Skeletal muscle satellite cell (primary cell): ENCODE measurements around the gene ADAT1. TPM values are rescaled to one million over a fixed set of nuclear protein-coding genes. Genes with fewer than 3 reads are reported as not detected.

Experiments used
- H3K27me3 ChIP-seq: 2 replicates; pipeline ENCODE4 v1.7.0; 2013; ENCODE audit warnings: low read length; ENCODE audit not compliant: control insufficient read depth, insufficient read depth
- H3K36me3 ChIP-seq: 2 replicates; pipeline ENCODE4 v1.7.0; 2013; ENCODE audit warnings: mild to moderate bottlenecking, control low read depth, low read length; ENCODE audit not compliant: insufficient read depth
- H3K4me1 ChIP-seq: 2 replicates; pipeline ENCODE4 v1.7.0; 2013; ENCODE audit warnings: low read length; ENCODE audit not compliant: control insufficient read depth, insufficient read depth
- H3K4me2 ChIP-seq: 2 replicates; pipeline ENCODE4 v1.7.0; 2013; ENCODE audit warnings: mild to moderate bottlenecking, low read length
- H3K4me3 ChIP-seq: 2 replicates; pipeline ENCODE4 v1.7.0; 2013; ENCODE audit warnings: low read length
- H3K9ac ChIP-seq: 2 replicates; pipeline ENCODE4 v1.7.0; 2013; ENCODE audit warnings: mild to moderate bottlenecking, low read depth, low read length, moderate library complexity
- H3K9me3 ChIP-seq: replicated peaks from 2 replicates; pipeline ENCODE4 v1.7.0; 2013; ENCODE audit warnings: mild to moderate bottlenecking, control low read depth, low read length
- total RNA-seq: library from RNA; depleted of rRNA; stranded (reverse); fragments of >200 nt; gene quantifications from 2 replicates; pipeline ENCODE4 v1.2.3, GENCODE V29; 2012; rRNA removed

ADAT1 gene, protein sequence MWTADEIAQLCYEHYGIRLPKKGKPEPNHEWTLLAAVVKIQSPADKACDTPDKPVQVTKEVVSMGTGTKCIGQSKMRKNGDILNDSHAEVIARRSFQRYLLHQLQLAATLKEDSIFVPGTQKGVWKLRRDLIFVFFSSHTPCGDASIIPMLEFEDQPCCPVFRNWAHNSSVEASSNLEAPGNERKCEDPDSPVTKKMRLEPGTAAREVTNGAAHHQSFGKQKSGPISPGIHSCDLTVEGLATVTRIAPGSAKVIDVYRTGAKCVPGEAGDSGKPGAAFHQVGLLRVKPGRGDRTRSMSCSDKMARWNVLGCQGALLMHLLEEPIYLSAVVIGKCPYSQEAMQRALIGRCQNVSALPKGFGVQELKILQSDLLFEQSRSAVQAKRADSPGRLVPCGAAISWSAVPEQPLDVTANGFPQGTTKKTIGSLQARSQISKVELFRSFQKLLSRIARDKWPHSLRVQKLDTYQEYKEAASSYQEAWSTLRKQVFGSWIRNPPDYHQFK
- 52.5 and 54.0 TPM in 2 replicates for total RNA-seq

DNA sequence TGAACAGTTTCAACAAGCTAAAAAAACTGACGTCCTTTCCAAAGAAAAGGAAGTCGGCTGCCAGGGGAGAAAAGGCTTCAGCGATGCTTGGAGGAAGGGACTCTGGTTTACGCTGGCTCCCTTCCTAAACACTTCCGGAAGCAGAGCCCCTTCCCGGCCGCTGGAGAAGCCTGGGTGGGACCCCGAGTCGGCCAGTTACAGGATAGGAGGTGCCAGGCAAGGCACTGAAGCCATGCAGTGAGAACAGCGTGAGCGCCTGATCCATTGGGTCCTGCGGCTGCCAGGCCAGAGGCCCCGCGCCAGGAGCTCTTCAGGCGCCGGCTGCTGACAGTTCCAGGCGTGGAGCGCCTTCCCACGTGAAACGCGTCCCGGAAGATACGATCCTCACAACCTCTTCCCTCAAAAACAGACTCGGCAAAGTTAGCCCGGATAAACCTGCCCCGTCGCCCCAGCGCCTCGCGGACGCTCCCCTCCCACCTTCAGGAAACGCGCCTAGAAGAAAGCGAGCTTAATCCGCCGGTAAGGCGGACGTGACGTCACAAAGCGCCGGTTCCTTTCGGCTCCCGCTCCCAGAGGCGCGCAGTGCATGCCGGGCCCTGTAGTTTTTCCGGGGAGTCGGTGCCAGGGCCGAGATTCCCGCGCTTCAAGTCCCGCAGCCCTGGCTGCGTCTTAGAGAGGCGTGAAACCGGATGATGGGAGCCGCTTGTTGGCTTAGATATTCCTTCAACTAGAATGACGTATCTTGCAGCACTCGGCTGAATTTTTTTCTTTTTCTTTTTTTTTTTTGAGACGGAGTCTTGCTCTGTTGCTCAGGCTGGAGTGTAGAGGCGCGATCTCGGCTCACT is at the start of gene ADAT1:
TSS of gene ADAT1 (minus strand) at position 521 of the 845 bp plus-strand sequence. CDS start 2,482 bp downstream, outside the sequence.
- Histone ChIP-seq H3K4me1 (peaks cover 14% of the 10 kb centered on the region), H3K36me3 (peaks cover 40% of the 10 kb centered on the region)

DNA sequence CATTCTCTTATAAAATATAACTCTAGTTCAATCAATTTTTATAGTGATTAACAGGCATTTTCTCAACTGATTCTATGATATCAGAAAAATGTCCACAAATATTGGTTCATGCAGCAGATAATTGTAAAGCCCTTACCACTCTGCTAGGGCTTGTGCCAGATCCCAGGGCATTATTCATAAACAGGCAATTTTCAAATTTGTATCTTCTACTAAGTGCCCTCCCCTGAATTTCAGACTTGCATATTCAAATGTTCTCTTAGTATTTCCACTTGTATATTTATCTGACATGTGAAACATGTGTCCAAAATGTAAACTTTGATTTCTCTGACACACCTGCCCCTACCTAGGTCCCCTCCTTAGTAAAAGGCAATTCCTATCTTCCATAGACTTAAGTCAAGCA is 44.4 kb upstream of the ADAT1 start:
- H3K9me3 ChIP-seq = no peaks in the 10 kb centered on the region
- H3K9ac ChIP-seq = no peak overlapping the region
- H3K27me3 ChIP-seq = no peaks in the 10 kb centered on the region
- no peaks in the 10 kb centered on the region for H3K4me1 ChIP-seq
- no peaks in the 10 kb centered on the region for H3K36me3 ChIP-seq
- H3K4me3 ChIP-seq = no peak overlapping the region
- H3K4me2 ChIP-seq = no peak overlapping the region

More for the DNA sequence above, at the start of gene ADAT1:
- H3K4me3 ChIP-seq = peak within 1 kb of the TSS; percentile 80
- H3K4me2 ChIP-seq = peak within 1 kb of the TSS; percentile 97
- H3K9ac ChIP-seq = peak within 1 kb of the TSS; percentile 89
- H3K9me3 ChIP-seq = no peaks in the 10 kb centered on the region
- H3K27me3 ChIP-seq = no peaks in the 10 kb centered on the region

DNA sequence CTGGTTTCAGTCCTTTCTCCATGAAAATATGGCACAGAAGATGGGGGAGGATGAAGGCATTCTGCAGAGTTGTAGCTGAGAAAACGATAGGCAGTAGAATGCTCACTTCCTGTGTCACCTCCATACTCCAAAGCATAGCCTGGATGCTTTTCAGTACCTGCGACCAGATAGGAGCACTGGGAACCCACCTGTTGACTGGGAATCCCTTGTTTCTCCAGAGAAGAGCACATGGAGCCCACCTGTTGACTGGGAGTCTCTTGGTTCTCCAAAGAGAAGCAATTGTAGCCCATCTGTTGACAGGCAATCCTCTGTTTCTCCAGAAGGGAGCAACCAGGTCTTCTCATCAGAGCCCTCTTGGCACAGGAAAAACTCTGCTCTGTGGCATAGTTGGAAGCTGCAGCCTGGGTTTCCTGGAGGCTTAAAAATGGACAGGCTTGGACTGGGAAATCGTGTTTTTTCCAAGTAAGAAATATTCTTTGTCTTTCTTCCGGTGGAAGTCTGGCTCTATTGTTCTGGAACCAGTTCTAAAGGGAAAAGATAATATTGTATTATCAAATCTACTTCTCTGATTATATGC is 37.7 kb upstream of the ADAT1 start:
- Histone ChIP-seq H3K9ac (no peak overlapping the region), H3K4me3 (no peak overlapping the region), H3K4me1 (no peaks in the 10 kb centered on the region), H3K27me3 (no peaks in the 10 kb centered on the region), H3K4me2 (no peak overlapping the region), H3K36me3 (peaks cover 39% of the 10 kb centered on the region), H3K9me3 (no peaks in the 10 kb centered on the region)

DNA sequence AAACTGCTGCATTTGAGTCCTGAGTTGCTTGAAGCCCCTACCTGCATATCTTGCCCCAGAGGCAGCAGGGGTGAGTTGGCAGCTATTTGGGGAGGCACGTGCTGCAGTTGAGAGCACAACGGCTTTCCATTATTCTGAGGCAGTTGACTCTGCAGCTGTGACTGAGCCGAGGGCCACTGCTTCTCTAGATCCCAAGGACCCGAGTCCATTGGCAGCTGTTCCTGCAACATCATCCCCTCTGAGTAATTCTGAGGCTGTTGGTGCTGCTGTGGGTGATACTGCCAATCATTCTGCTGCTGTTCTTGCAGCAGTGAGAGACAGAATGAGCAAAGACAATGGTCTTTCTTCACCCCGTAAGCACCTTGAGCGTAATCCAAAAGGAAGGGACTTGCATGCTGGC is 37.2 kb upstream of the ADAT1 start:
- Histone ChIP-seq H3K27me3 (no peaks in the 10 kb centered on the region), H3K4me3 (no peak overlapping the region), H3K4me1 (no peaks in the 10 kb centered on the region), H3K36me3 (peaks cover 44% of the 10 kb centered on the region), H3K9me3 (no peaks in the 10 kb centered on the region), H3K9ac (no peak overlapping the region), H3K4me2 (no peak overlapping the region)

DNA sequence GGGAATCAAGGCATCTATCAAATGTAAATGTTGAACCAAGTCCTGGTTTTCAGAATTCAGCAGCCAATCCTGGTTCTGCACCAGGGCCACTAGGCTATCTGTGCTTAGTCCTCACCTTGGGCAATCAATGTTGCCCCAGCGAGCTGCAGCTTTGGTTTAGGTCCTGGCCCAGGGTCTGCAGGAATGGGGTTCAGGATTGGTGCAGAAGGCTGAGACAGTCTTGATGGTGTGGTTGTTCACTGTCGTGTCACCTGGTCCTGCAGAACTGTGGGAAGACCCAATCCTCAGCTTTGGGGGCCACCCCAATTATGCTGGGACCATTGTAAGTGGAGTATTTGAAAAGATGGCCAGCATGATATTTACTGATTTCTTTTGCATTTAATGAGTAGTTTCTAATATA is 35.1 kb upstream of the ADAT1 start:
- H3K27me3 ChIP-seq = no peaks in the 10 kb centered on the region
- H3K36me3 ChIP-seq = peaks cover 54% of the 10 kb centered on the region
- H3K4me3 ChIP-seq = no peak overlapping the region
- no peak overlapping the region for H3K9ac ChIP-seq
- no peaks in the 10 kb centered on the region for H3K9me3 ChIP-seq
- no peak overlapping the region for H3K4me2 ChIP-seq
- H3K4me1 ChIP-seq = peaks cover 12% of the 10 kb centered on the region

DNA sequence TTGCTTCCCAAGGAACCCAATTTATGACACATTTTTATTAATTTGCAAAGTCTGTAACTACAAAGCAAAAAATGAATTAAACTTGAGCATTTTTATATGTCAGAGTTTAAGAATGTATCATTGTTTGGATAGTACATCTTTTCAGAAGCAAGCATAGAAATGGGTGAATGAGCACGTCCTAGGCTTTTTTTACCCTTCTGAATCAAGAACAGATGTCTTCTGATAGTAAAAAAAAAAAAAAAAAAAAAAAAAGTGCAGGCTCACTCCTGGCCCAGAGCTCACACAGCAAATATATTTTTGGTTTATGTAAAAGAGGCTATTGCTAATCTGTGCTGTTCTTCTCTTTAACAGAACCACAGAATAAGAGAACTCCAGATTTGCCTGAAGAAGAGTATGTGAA is 30.8 kb upstream of the ADAT1 start:
- no peaks in the 10 kb centered on the region for H3K27me3 ChIP-seq
- H3K9me3 ChIP-seq = no peaks in the 10 kb centered on the region
- peak overlapping the region; percentile 59 for H3K4me2 ChIP-seq
- peak overlapping the region; percentile 7 for H3K4me3 ChIP-seq
- peaks cover 32% of the 10 kb centered on the region for H3K4me1 ChIP-seq
- peak overlapping the region; percentile 34 for H3K9ac ChIP-seq
- H3K36me3 ChIP-seq = peaks cover 44% of the 10 kb centered on the region

DNA sequence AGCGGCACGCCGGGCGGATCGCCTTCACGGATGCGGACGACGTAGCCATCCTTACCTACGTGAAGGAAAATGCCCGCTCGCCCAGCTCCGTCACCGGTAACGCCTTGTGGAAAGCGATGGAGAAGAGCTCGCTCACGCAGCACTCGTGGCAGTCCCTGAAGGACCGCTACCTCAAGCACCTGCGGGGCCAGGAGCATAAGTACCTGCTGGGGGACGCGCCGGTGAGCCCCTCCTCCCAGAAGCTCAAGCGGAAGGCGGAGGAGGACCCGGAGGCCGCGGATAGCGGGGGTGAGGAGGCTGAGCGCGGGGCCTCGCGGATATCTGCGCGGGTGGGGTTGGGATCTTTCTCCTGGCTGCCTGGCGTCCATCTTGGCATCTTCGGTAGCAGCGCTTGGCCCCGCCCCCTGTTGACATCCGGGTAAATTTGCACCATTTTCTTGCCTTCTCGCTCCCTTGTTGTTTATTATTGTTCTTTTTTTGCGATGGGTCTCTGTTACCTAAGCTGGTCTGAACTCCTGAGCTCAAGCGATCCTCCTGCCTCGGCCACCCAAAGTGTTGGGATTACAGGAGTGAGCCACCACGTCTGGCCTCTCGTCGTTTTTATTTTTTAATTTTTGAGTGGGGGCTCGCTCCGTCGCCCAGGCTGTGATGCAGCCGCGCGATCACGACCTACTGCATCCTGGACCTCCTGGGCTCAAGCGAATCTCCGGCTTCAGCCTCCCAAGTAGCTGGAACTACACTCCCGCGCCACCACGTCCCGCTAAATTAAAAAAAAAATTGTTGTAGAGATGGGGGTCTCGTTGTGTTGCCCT is 25.4 kb upstream of the ADAT1 start:
- Histone ChIP-seq H3K27me3 (no peaks in the 10 kb centered on the region), H3K36me3 (peaks cover 20% of the 10 kb centered on the region), H3K9ac (peak overlapping the region; percentile 95), H3K4me3 (peak overlapping the region; percentile 95), H3K4me1 (peaks cover 27% of the 10 kb centered on the region), H3K4me2 (peak overlapping the region; percentile 94), H3K9me3 (no peaks in the 10 kb centered on the region)

DNA sequence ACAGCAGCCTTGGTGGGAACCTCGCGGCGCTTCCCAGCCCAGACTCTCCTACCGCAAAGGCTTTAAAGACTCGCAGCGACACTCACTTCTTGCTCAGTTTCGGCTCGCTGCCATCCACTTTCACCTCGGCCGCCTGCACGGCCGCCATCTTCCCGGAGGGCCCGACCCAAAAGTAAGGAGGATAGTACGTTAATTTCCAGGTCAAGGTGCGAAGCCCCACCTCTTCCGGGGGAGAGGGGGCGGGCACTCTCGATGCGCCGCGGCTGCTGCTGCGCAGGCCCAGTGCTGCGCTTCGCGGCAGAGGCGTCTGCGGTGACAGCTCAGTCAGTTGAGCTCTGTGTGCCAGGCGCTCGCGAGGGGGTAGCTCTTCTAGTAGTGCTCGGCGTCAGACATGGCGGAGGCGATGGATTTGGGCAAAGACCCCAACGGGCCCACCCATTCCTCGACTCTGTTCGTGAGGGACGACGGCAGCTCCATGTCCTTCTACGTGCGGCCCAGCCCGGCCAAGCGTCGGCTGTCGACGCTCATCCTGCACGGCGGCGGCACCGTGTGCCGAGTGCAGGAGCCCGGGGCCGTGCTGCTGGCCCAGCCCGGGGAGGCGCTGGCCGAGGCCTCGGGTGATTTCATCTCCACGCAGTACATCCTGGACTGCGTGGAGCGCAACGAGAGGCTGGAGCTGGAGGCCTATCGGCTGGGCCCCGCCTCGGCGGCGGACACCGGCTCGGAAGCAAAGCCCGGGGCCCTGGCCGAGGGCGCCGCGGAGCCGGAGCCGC is 24.6 kb upstream of the ADAT1 start, which contains the start of the genes KARS1 and TERF2IP:
TSS of gene KARS1 (minus strand) at position 174 of the 773 bp plus-strand sequence. CDS start at position 148, 26 bp downstream.
TSS of gene TERF2IP (plus strand) at position 282 of the 773 bp plus-strand sequence. CDS start at position 392, 110 bp downstream.
- H3K4me2 ChIP-seq = peak within 1 kb of the TSS; percentile 97
- peak within 1 kb of the TSS; percentile 95 for H3K4me3 ChIP-seq
- no peaks in the 10 kb centered on the region for H3K27me3 ChIP-seq
- peaks cover 22% of the 10 kb centered on the region for H3K4me1 ChIP-seq
- H3K9ac ChIP-seq = peak within 1 kb of the TSS; percentile 95
- H3K9me3 ChIP-seq = no peaks in the 10 kb centered on the region
- H3K36me3 ChIP-seq = peaks cover 25% of the 10 kb centered on the region

DNA sequence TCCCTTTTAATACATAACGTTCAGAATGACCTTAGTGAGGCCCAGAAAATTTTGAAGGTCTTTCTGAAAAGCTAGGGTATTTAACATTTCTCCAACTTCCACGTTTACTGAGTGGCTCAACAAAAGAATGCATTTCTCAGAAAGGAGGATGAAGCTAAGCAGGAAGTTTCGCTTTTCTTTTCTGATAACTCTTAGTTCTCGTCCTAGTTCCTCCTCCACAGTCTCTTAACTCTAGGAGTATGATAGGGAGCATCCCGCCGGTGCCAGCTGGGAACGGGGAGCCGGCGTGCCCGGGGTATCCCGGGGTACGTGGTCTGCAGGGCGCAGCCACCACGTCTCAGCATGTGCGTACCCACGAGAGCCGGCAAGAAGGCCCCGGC is 24.0 kb upstream of the ADAT1 start:
- H3K36me3 ChIP-seq = peaks cover 30% of the 10 kb centered on the region

More for the DNA sequence above, 24.0 kb upstream of the ADAT1 start:
- Histone ChIP-seq H3K4me2 (peak overlapping the region; percentile 97), H3K9me3 (no peaks in the 10 kb centered on the region), H3K9ac (peak overlapping the region; percentile 95), H3K27me3 (no peaks in the 10 kb centered on the region), H3K4me1 (peaks cover 19% of the 10 kb centered on the region), H3K4me3 (peak overlapping the region; percentile 95)
